HG03108 (cell line): ENCODE measurements around the gene POLR2H.
A peak's percentile ranks its signal among the peaks of the same experiment; 100 is the strongest.

ENCODE experiments used
- ATAC-seq: cut with Tn5 transposase; IDR thresholded peaks from one replicate; pipeline ENCODE4 v1.9.1; 2021; ENCODE audit warnings: moderate library complexity; ENCODE audit not compliant: unreplicated experiment

POLR2H gene

DNA sequence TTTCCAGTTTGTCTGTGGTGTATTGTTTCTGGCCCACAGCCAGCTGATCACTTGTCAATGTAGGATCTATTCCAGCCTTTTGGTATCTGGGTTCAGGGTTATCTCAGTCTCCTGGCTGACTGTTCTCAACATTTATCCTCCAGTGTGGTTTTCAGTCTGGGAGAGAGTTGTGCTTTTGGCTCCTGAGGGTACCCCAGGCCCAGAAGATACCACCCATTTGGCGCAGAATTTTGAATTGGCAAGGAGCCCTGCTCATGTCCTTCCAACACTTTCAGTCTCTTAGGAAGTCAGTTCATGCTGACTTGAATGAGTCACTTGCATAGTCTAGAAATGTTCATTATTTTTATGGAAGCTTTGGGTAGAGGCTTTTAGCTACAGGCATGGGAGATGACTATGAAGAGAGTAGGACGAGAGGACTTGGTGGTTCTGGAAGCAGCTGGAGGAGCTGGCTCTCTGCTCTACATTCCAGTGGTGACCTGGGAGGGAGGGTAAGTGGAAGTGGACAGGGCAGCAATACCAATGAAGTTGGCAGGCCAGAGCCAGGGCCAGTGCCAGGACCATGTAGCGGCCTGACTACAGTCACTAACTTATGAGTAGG, 7.2 kb downstream of the POLR2H start:
- ATAC-seq = no peak

- ATAC-seq = peak; percentile 72
Measured at GRCh38 chr3:184371570-184372018, 10.1 kb downstream of the POLR2H start.

DNA sequence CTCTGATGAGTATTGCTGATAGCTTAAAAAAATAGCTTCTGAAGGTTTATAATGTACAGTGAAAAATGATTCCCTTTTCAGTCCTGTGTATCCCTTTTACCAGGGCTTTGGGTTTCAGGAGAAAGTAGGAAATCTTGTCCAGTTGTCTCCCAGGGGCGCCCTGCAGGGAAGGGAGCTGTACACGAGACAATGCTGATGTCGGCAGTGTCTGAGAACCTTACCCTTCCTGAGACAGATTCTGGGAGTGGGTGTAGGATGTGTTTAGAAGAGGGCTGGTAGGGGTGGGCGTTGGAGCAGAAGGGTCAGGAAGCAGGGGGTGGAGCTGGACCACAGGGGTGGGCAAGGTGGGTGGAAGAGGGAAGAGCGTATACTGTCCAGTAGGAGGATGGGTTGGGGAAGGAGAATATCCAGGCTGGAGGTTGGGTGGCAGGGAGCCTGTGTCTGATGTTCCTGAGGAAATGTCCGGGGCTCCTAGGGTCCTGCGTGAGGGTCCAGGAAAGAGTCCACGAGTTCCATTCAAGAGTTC, 10.8 kb downstream of the POLR2H start:
- ATAC-seq = no peak

DNA sequence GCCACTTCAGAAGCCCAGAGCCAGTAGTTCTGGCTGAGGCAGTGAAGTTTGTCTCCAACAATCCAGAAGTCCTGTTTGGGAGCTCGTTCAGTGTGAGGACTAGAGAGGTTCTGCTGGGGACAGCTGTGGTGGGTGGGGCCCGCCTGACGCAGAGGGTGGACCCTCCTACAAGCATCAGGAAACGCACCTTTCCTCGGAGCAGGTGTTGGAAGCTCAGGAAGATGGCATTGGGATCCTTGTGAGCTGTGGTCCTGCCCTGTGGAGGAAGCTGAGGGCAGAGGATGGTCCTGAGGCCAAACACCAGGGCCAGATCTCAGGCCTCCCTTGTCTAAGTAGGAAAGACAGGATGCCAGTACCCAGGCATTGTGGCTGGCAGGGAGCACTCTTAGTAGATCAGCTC, 11.4 kb downstream of the POLR2H start:
- ATAC-seq = no peak

- ATAC-seq = no peak
Measured at GRCh38 chr3:184373422-184373821, 11.9 kb downstream of the POLR2H start.

- no peak for ATAC-seq
Measured at GRCh38 chr3:184375747-184376461, 14.4 kb downstream of the POLR2H start.

- ATAC-seq = no peak
Measured at GRCh38 chr3:184377374-184377773, 15.9 kb downstream of the POLR2H start.

DNA sequence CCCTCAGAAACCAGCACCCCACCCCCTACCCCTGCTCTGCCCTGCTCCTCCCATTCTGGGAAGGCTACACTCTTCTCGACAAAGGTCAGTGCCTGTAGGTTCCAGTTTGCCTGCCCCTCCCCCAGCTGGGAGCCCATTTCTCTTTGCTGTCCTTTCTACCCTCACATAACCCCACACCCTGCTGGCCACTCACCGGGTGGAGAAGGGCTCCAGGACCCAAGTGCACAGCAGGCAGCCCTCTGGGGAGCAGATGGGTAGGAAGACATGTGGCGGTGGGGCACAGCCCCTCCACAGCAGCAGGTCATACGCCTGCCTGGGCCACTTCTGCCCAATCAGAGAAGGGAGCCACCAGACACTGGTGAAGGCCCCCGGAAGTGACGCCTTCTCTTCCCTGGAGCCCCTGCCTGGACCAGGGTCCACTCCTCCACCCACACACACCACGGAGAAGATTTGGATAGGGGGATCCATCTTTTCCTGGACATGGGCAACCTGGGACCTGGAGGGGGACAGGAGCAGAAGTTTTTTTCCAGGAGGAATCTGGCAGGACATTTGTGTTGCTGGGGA, 16.5 kb downstream of the POLR2H start, which contains the start of gene THPO:
Gene THPO, minus strand, starts transcription at position 326 of the 564 bp plus-strand sequence. CDS start 1,948 bp downstream, outside the sequence.
- no peak for ATAC-seq

GRCh38 chr3:184378651-184379357, 17.3 kb downstream of the POLR2H start:
- no peak for ATAC-seq

- ATAC-seq = no peak
Measured at GRCh38 chr3:184379358-184380184, 18.1 kb downstream of the POLR2H start, which contains the start of gene CHRD. TSS of gene CHRD (plus strand) at chr3:184380054. CDS start at chr3:184380319, 265 bp downstream.

DNA sequence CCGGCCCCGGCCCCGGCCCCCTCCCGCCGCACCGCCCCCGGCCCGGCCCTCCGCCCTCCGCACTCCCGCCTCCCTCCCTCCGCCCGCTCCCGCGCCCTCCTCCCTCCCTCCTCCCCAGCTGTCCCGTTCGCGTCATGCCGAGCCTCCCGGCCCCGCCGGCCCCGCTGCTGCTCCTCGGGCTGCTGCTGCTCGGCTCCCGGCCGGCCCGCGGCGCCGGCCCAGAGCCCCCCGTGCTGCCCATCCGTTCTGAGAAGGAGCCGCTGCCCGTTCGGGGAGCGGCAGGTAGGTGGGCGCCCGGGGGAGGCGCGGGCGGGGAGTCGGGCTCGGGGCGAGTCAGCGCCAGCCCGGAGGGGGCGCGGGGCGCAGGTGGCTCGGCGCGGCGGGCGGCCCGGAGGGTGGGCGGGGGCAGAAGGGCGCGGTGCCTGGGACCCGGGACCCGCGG, 18.7 kb downstream of the POLR2H start:
- no peak for ATAC-seq

DNA sequence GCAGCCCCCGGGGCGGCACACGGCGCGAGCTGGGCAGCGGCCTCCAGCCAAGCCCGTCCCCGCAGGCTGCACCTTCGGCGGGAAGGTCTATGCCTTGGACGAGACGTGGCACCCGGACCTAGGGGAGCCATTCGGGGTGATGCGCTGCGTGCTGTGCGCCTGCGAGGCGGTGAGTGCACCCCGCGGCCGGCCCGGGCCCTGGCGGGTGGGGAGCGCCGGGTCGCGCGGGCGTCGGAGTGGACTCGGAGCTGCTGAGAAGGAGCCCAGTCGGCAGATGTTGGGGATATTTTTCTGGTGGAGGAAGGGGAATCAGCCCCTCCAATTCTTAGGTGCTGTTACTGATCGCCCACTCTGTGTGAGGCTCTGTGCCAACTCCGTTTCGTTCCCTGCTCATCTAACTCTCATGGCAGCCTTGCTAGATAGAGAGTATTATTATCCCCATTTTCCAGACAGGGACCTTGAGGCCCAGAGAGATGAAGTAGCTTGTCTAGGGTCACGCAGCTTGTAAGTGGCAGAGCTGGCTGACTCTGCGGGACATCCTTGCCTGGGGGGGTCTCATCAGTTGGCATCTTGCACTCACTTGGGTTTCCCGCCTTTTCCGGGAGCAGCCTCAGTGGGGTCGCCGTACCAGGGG, 19.2 kb downstream of the POLR2H start:
- ATAC-seq = no peak

GRCh38 chr3:184381261-184382224, 20.0 kb downstream of the POLR2H start:
- no peak for ATAC-seq

DNA sequence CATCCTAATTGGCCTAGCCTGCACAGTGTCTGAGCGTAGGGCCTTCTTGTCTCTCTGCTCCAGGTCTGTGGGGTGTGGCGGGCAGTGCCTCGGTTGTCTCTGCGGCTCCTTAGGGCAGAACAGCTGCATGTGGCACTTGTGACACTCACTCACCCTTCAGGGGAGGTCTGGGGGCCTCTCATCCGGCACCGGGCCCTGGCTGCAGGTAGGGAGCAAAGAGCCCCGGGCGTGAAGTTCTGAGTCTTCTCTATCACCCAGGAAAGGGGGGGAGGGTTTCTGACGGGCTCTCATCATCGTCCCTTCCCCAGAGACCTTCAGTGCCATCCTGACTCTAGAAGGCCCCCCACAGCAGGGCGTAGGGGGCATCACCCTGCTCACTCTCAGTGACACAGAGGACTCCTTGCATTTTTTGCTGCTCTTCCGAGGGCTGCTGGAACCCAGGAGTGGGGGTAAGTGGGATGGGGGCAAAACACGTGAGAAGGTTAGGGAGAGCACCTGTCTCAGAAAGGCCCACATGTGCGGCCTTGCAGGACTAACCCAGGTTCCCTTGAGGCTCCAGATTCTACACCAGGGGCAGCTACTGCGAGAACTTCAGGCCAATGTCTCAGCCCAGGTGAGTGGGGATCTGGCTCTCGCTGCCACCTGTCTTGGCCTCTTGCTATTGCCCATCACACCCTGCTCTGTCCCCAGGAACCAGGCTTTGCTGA, 21.0 kb downstream of the POLR2H start:
- no peak for ATAC-seq

DNA sequence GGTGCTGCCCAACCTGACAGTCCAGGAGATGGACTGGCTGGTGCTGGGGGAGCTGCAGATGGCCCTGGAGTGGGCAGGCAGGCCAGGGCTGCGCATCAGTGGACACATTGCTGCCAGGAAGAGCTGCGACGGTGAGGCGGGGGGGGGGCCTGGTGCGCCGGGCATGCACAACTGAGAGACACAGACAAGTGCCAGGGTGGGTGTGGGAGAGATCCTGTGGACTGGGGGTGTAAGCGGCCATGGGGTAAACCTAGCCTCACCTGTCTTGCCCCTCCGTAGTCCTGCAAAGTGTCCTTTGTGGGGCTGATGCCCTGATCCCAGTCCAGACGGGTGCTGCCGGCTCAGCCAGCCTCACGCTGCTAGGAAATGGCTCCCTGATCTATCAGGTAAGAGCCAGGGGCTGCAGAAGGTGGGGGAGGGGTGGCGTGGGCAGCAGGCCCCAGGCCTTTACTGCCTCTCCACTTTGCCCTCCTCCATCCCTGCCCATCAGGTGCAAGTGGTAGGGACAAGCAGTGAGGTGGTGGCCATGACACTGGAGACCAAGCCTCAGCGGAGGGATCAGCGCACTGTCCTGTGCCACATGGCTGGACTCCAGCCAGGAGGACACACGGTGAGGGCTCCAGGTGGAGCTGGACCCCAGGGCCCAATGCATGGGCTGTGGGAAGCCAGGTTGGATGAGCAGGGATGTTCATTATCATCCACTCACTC, 21.7 kb downstream of the POLR2H start:
- no peak for ATAC-seq

DNA sequence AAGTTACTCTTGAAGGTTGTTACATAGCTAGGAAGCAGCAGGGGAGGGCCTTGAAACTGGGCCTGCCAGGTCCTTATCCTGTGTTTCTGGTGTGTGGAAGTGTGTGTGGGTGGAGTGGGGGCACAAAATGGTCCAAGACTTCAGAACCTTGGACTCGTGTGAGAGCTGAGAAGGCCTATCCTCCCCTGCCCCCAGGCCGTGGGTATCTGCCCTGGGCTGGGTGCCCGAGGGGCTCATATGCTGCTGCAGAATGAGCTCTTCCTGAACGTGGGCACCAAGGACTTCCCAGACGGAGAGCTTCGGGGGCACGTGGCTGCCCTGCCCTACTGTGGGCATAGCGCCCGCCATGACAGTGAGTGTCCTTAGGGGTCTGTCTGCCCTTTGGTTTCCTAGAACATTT, 22.8 kb downstream of the POLR2H start:
- no peak for ATAC-seq

- ATAC-seq = no peak
Measured at GRCh38 chr3:184384856-184385422, 23.4 kb downstream of the POLR2H start.
